Adrenal gland (tissue), 12 donors: ENCODE results near the gene PLBD2. TPM values are rescaled to one million over a fixed set of nuclear protein-coding genes. Genes with fewer than 3 reads are reported as not detected.
A peak's percentile ranks its signal among the peaks of the same experiment; 100 is the strongest.

Source experiments
- DNase-seq, 7 donors: peaks; one replicate each; pipeline ENCODE4 v3.0.0-alpha.2; 2019 to 2020
- H3K27ac ChIP-seq, 5 donors: fragments of 200-600 bp; sonication (generic) in 4 of 5; 1 replicate in 3 of 5; 2 replicates in 2 of 5; pipeline versions ENCODE4 v1.5.1 to v1.8.0; 2016 to 2020; ENCODE audit warnings: mild to moderate bottlenecking in 1 of 5
- H3K27me3 ChIP-seq: fragments of 200-600 bp; 2 replicates; pipeline ENCODE4 v1.8.0; 2021
- H3K36me3 ChIP-seq, 2 donors: fragments of 200-600 bp; replicated peaks in 1 of 2; 1 replicate in 1 of 2; 2 replicates in 1 of 2; pipeline versions ENCODE4 v1.5.1 to v1.8.0; 2018 to 2022
- H3K4me1 ChIP-seq, 2 donors: fragments of 200-600 bp; replicated peaks in 1 of 2; 1 replicate in 1 of 2; 2 replicates in 1 of 2; pipeline versions ENCODE4 v1.5.1 to v1.8.0; 2018 to 2021
- H3K4me3 ChIP-seq, 4 donors: fragments of 200-600 bp; sonication (generic) in 3 of 4; one replicate each; pipeline ENCODE4 v1.5.1; 2016 to 2018
- H3K9me3 ChIP-seq, 3 donors: fragments of 200-600 bp; sonication (generic) in 1 of 3; replicated peaks in 1 of 3; 1 replicate in 2 of 3; 2 replicates in 1 of 3; pipeline versions ENCODE4 v1.5.1 to v1.8.0; 2016 to 2021
- CTCF ChIP-seq, 6 experiments: fragments of 450-650 bp in 4 of 6; fragments of 200-600 bp in 2 of 6; sonication (generic) in 1 of 6; IDR thresholded peaks; 1 replicate in 5 of 6; 2 replicates in 1 of 6; pipeline versions ENCODE4 v1.5.1 to v1.8.0; 2016 to 2021; ENCODE audit warnings: antibody characterized with exemption in 6 of 6, mild to moderate bottlenecking in 2 of 6, moderate library complexity in 1 of 6
- POLR2A ChIP-seq, 2 donors: fragments of 450-650 bp; IDR thresholded peaks; one replicate each; pipeline ENCODE4 v1.6.1; 2017; ENCODE audit warnings: antibody characterized with exemption in 2 of 2, mild to moderate bottlenecking in 2 of 2, moderate library complexity in 1 of 2
- WGBS, 4 donors: extraction: QIAGEN DNeasy Blood & Tissue Kit in 2 of 4; methylation state at CpG; one replicate each; pipeline versions ENCODE4 v1.1.5 to v1.1.7; 2013 to 2017; 5-methylcytosine and 5-hydroxymethylcytosine counted together
- intact Hi-C, 2 donors: fragments of 100-400 bp; cut with DNase I; formaldehyde crosslinking; loops; one replicate each; pipeline versions ENCODE4 v1.14.1 to v1.15.0; 2022 to 2023
- polyA plus RNA-seq, 3 donors: library from polyadenylated mRNA; stranded (reverse); fragments of 200-250 nt in 2 of 3; fragments of 350-450 nt in 1 of 3; fragmentation: Illumina TruSeq in 1 of 3; extraction: RNeasy Lipid Tissue Mini Kit (QIAGEN cat#74804) in 1 of 3; gene quantifications; one replicate each; pipeline ENCODE4 v1.2.3, GENCODE V29; 2013 to 2014
- total RNA-seq, 9 donors: library from RNA; depleted of rRNA in 4 of 9; stranded (reverse); fragments of >200 nt in 4 of 9; fragments of 120-200 nt in 1 of 9; fragmentation: NEBNext Ultra II Directional in 1 of 9; extraction: Animal tissue kit (Norgen Biotek cat#: 25700) in 1 of 9; gene quantifications; one replicate each; pipeline versions ENCODE4 v1.1.0 to v1.2.4, GENCODE V29; 2013 to 2023
- donor health status: healthy with polysubstance abuse.
- donor health status: Bipolar disorder and iron deficiency.
- donor health status: DM: yes; HTN: yes; CAD: no.
- donor health status: DM: no; HTN: no; CAD: no.
- donor health status: DM: no; HTN: no; CAD: no.
- donor health status: DM: yes; HTN: yes; CAD: no.

The PLBD2 gene
- total and polyA plus RNA-seq, 12 donors: 66.7 to 467 (median 305) TPM

- TF ChIP-seq POLR2A (IDR thresholded peaks at IDR 0.05) (no peak), CTCF (IDR thresholded peaks at IDR 0.05) (no peak)
- DNase-seq: no peak
- peaks cover 0 to 52% of the 10 kb centered on the region in 2 donors for H3K36me3 ChIP-seq
- no peak overlapping the region for H3K4me3 ChIP-seq
- peaks cover 24 to 43% of the 10 kb centered on the region in 2 donors for H3K4me1 ChIP-seq
- H3K9me3 ChIP-seq: no peaks in the 10 kb centered on the region
- 89 to 96% (median 95%) methylated on average over 2 of the region's 2 CpGs; no CpG with 5 or more reads in 1 of the 4 donors for WGBS, 4 donors
- intact Hi-C loops: no loop called here
- H3K27ac ChIP-seq: peak overlapping the region in 2 of 5 donors; percentile 31 to 47
- H3K27me3 ChIP-seq: no peaks in the 10 kb centered on the region
Measured at GRCh38 chr12:113330505-113330904, 27.9 kb upstream of the PLBD2 start.

GRCh38 chr12:113332688-113333417 lies 25.5 kb upstream of the PLBD2 start:
- Histone ChIP-seq H3K27me3 (no peaks in the 10 kb centered on the region), H3K4me3 (peak overlapping the region in 2 of 4 donors; percentile 78 to 93), H3K36me3 (peaks cover 0 to 50% of the 10 kb centered on the region in 2 donors), H3K4me1 (peaks cover 11 to 28% of the 10 kb centered on the region in 2 donors), H3K27ac (peak overlapping the region in 3 of 5 donors; percentile 87 to 94 (median 92)), H3K9me3 (no peaks in the 10 kb centered on the region)
- intact Hi-C loops: no loop called here
- WGBS, 4 donors: 41 to 55% (median 48%) methylated on average over 10 to 17 of the region's 17 CpGs
- peak in 1 of 7 donors; percentile 39 for DNase-seq
- TF ChIP-seq CTCF (IDR thresholded peaks at IDR 0.05): no peak
- TF ChIP-seq POLR2A (IDR thresholded peaks at IDR 0.05): no peak

GRCh38 chr12:113333418-113333750 lies 25.0 kb upstream of the PLBD2 start:
- no peak for TF ChIP-seq POLR2A (IDR thresholded peaks at IDR 0.05)
- no peak for TF ChIP-seq CTCF (IDR thresholded peaks at IDR 0.05)
- Histone ChIP-seq H3K27me3 (no peaks in the 10 kb centered on the region), H3K4me1 (peaks cover 11 to 28% of the 10 kb centered on the region in 2 donors), H3K36me3 (peaks cover 0 to 45% of the 10 kb centered on the region in 2 donors), H3K9me3 (no peaks in the 10 kb centered on the region), H3K4me3 (peak overlapping the region in 2 of 4 donors; percentile 78 to 93), H3K27ac (peak overlapping the region in 4 of 5 donors; percentile 68 to 94 (median 90))
- no peak for DNase-seq
- intact Hi-C loops: no loop called here
- whole genome bisulfite sequencing, 4 donors: 45 to 57% (median 52%) methylated on average over 4 to 5 of the region's 5 CpGs

- intact Hi-C loops: no loop called here
- 12 to 20% (median 13%) methylated on average over 19 to 27 of the region's 27 CpGs for WGBS, 4 donors
- DNase-seq: peak in 6 of 7 donors; percentile 46 to 72 (median 58)
- H3K27ac ChIP-seq: peak overlapping the region; percentile 67 to 94 (median 87)
- peaks cover 11 to 24% of the 10 kb centered on the region in 2 donors for H3K4me1 ChIP-seq
- no peaks in the 10 kb centered on the region for H3K27me3 ChIP-seq
- no peaks in the 10 kb centered on the region for H3K9me3 ChIP-seq
- TF ChIP-seq POLR2A (IDR thresholded peaks at IDR 0.05) (peak in 1 of 2 donors; percentile 7), CTCF (IDR thresholded peaks at IDR 0.05) (no peak)
- H3K4me3 ChIP-seq: peak overlapping the region; percentile 39 to 93 (median 85)
- peaks cover 0 to 37% of the 10 kb centered on the region in 2 donors for H3K36me3 ChIP-seq
Measured at GRCh38 chr12:113333877-113334785, 24.3 kb upstream of the PLBD2 start.
